HEK293 (cell line): ENCODE measurements around the gene EHD1.

Experiments
- CTCF ChIA-PET: fragments of 350-600 bp; formaldehyde crosslinking; extraction: SDS; loops from one replicate; lab custom pipeline; 2021; ENCODE audit warnings: antibody characterized with exemption; lab: Yijun Ruan, JAX
- POLR2A ChIA-PET: fragments of 300-600 bp; formaldehyde crosslinking; extraction: SDS; loops from one replicate; lab custom pipeline; 2020; ENCODE audit warnings: antibody characterized with exemption, inconsistent platforms; lab: Yijun Ruan, JAX
- H3K27ac ChIP-seq: fragments of 200-500 bp; sonication (Bioruptor generic); 2 replicates; pipeline ENCODE4 v1.5.1; 2014; ENCODE audit warnings: low read depth, low read length, control low read depth, inconsistent platforms; ENCODE audit errors: extremely low read depth
- H3K36me3 ChIP-seq, 2 experiments: fragments of 200-500 bp in 1 of 2; sonication (Bioruptor generic) in 1 of 2; 1 replicate in 1 of 2; 2 replicates in 1 of 2; pipeline ENCODE4 v1.5.1; 2014 to 2017; ENCODE audit warnings: inconsistent platforms in 2 of 2, low read length in 2 of 2; ENCODE audit not compliant: control insufficient read depth in 2 of 2, insufficient read depth in 1 of 2
- H3K4me1 ChIP-seq: fragments of 200-500 bp; sonication (Bioruptor generic); 2 replicates; pipeline ENCODE4 v1.5.1; 2014; ENCODE audit warnings: mild to moderate bottlenecking, low read length, inconsistent platforms; ENCODE audit not compliant: control insufficient read depth, insufficient read depth
- H3K4me3 ChIP-seq: 2 replicates; pipeline ENCODE4 v1.5.1; 2011; ENCODE audit warnings: low read depth, mild to moderate bottlenecking, control low read depth, low read length, moderate library complexity
- H3K9me3 ChIP-seq: fragments of 200-500 bp; sonication (Bioruptor generic); 2 replicates; pipeline ENCODE4 v1.5.1; 2014; ENCODE audit warnings: low read depth, low read length, inconsistent platforms; ENCODE audit not compliant: control insufficient read depth, insufficient read depth
- CTCF ChIP-seq: fragments of 450-650 bp; formaldehyde crosslinking; IDR thresholded peaks from 2 replicates; pipeline ENCODE4 v1.5.1; 2016; ENCODE audit warnings: missing biosample characterization, missing genetic modification characterization
- GLIS1 ChIP-seq: fragments of 450-650 bp; formaldehyde crosslinking; IDR thresholded peaks from 2 replicates; pipeline ENCODE4 v1.5.1; 2016; ENCODE audit warnings: missing biosample characterization, missing genetic modification characterization
- YY2 ChIP-seq: fragments of 450-650 bp; formaldehyde crosslinking; IDR thresholded peaks from 2 replicates; pipeline ENCODE4 v1.5.1; 2016; ENCODE audit warnings: missing biosample characterization, missing genetic modification characterization
- ZIC2 ChIP-seq: fragments of 450-650 bp; formaldehyde crosslinking; IDR thresholded peaks from 2 replicates; pipeline ENCODE4 v1.5.1; 2016; ENCODE audit warnings: missing biosample characterization, missing genetic modification characterization
- ZNF146 ChIP-seq: fragments of 450-650 bp; formaldehyde crosslinking; IDR thresholded peaks from 2 replicates; pipeline ENCODE4 v1.5.1; 2016; ENCODE audit warnings: missing biosample characterization, missing genetic modification characterization
- ZNF184 ChIP-seq: fragments of 450-650 bp; IDR thresholded peaks from 2 replicates; pipeline ENCODE4 v1.5.1; 2018; ENCODE audit warnings: missing biosample characterization, mild to moderate bottlenecking, missing genetic modification characterization
- ZNF2 ChIP-seq: fragments of 450-650 bp; formaldehyde crosslinking; IDR thresholded peaks from 2 replicates; pipeline ENCODE4 v1.5.1; 2016; ENCODE audit warnings: missing biosample characterization, missing genetic modification characterization
- ZNF404 ChIP-seq: fragments of 450-650 bp; formaldehyde crosslinking; IDR thresholded peaks from 2 replicates; pipeline ENCODE4 v1.5.1; 2017; ENCODE audit warnings: missing biosample characterization, missing genetic modification characterization
- ZNF426 ChIP-seq: fragments of 450-650 bp; formaldehyde crosslinking; IDR thresholded peaks from 2 replicates; pipeline ENCODE4 v1.5.1; 2017; ENCODE audit warnings: missing biosample characterization, missing genetic modification characterization, mild to moderate bottlenecking, inconsistent platforms, moderate library complexity
- ZNF600 ChIP-seq: fragments of 450-650 bp; formaldehyde crosslinking; IDR thresholded peaks from 2 replicates; pipeline ENCODE4 v1.5.1; 2016; ENCODE audit warnings: missing biosample characterization, missing genetic modification characterization
- ZNF701 ChIP-seq: fragments of 450-650 bp; formaldehyde crosslinking; IDR thresholded peaks from 2 replicates; pipeline ENCODE4 v1.5.1; 2016; ENCODE audit warnings: missing biosample characterization, missing genetic modification characterization
- ZNF747 ChIP-seq: fragments of 450-650 bp; formaldehyde crosslinking; IDR thresholded peaks from 2 replicates; pipeline ENCODE4 v1.5.1; 2016; ENCODE audit warnings: missing biosample characterization, missing genetic modification characterization
- ZNF792 ChIP-seq: fragments of 450-650 bp; formaldehyde crosslinking; IDR thresholded peaks from 2 replicates; pipeline ENCODE4 v1.5.1; 2016; ENCODE audit warnings: missing biosample characterization, missing genetic modification characterization
- ZSCAN30 ChIP-seq: fragments of 450-650 bp; IDR thresholded peaks from 2 replicates; pipeline ENCODE4 v1.5.1; 2018; ENCODE audit warnings: missing biosample characterization, mild to moderate bottlenecking, missing genetic modification characterization, moderate library complexity

The EHD1 gene

GRCh38 chr11:64868904-64869570, 9.4 kb downstream of the EHD1 start:
- Histone ChIP-seq H3K4me3 (no peak overlapping the region), H3K4me1 (no peaks in the 10 kb centered on the region), H3K36me3 (peaks cover 0 to 18% of the 10 kb centered on the region in 2 experiments; a peak in 1 of 3 replicates), H3K9me3 (no peaks in the 10 kb centered on the region), H3K27ac (no peak overlapping the region)
- CTCF ChIA-PET = interaction anchor here (0.5 to 3.7 kb wide), 7 partner anchors 8 to 516 kb away, joined by 3 to 22 read pairs (median 4); no protein-coding TSS in a partner anchor
- no peak for TF ChIP-seq ZNF747 (tag by site-specific recombination)
- TF ChIP-seq ZNF600 = peak; percentile 51; the same call in 1 of the 2 replicates
- no peak for TF ChIP-seq ZNF701 (tag by site-specific recombination)
- TF ChIP-seq ZIC2 (tag by site-specific recombination) = peak; percentile 67
- 0 out of 2 replicates have a peak, but pooled peaks have one; percentile 15 for TF ChIP-seq GLIS1 (tag by site-specific recombination)
- POLR2A ChIA-PET = interaction anchor here (1.5 kb wide), 1 partner anchor 9 kb away, joined by 4 read pairs; the partner anchor contains the start of gene EHD1

DNA sequence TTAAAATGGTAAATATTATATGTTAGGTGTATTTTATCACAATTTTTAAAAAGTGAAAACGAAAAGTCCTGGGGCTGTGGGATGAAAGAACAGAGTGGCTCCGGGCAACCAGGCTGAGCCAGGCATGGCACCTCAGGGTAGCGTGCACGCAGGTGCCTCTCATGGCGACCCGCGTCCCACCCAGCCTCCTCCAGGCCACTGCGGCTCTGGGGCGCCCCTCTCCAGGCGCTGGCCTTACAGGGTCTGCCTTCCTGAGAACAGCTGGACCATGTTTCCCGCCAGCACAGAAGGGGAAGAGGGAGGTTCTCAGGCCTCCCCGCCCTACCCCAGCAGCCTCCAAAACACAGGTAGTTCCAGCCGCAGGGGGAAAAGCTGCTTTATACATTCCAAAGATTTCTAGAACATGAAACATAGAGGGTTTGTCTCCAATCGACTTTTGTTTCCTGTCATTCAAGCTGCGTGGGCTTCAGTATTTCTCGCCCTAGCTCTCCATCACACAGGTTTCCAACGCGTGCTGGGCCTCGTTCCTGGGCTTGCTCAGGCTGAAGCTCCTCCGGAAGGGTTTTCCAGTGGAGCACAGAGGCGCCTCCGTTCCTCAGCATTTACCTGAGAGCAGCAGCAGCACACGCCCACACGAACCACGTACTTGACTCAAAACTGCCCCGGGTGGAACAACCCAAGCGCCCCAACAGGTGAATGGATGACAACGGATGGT, 10.5 kb downstream of the EHD1 start:
- Histone ChIP-seq H3K4me1 (no peaks in the 10 kb centered on the region), H3K27ac (no peak overlapping the region), H3K36me3 (peaks cover 0 to 12% of the 10 kb centered on the region in 2 experiments; a peak in 1 of 3 replicates), H3K4me3 (no peak overlapping the region), H3K9me3 (no peaks in the 10 kb centered on the region)
- TF ChIP-seq ZNF426 (tag by site-specific recombination) = no peak
- TF ChIP-seq YY2 (tag by site-specific recombination) = no peak
- TF ChIP-seq ZNF2 (tag by site-specific recombination) = no peak
- TF ChIP-seq ZNF404 (tag by site-specific recombination) = no peak
- TF ChIP-seq ZSCAN30 = no peak
- ChIA-PET CTCF (interaction anchor here (0.9 to 3.7 kb wide), 4 partner anchors 11 to 21 kb away, joined by 3 to 22 read pairs (median 9); partner anchors contain the start of gene EHD1), POLR2A (no interaction called here)

GRCh38 chr11:64866173-64866491, 12.3 kb downstream of the EHD1 start:
- POLR2A ChIA-PET = interaction anchor here (0.6 kb wide), 1 partner anchor 358 kb away, joined by 5 read pairs; no protein-coding TSS in a partner anchor
- Histone ChIP-seq H3K4me1 (no peaks in the 10 kb centered on the region), H3K27ac (no peak overlapping the region)
- TF ChIP-seq ZNF146 (0 out of 2 replicates have a peak, but pooled peaks have one; percentile 21), CTCF (tag by site-specific recombination) (no peak)
- TF ChIP-seq, all 188 proteins: peak for 1
- H3K36me3 ChIP-seq = no peaks in the 10 kb centered on the region
- no peaks in the 10 kb centered on the region for H3K9me3 ChIP-seq
- H3K4me3 ChIP-seq = no peak overlapping the region
- CTCF ChIA-PET = interaction anchor here (0.6 to 3.7 kb wide), 6 partner anchors 11 to 147 kb away, joined by 3 to 22 read pairs (median 4); partner anchors contain the start of gene EHD1

- ChIA-PET CTCF (interaction anchor here (0.9 to 3.7 kb wide), 5 partner anchors 12 to 147 kb away, joined by 4 to 22 read pairs (median 5); partner anchors contain the start of genes CDC42BPG and EHD1), POLR2A (interaction anchor here (0.6 kb wide), 1 partner anchor 358 kb away, joined by 5 read pairs; no protein-coding TSS in a partner anchor)
- Histone ChIP-seq H3K36me3 (no peaks in the 10 kb centered on the region), H3K9me3 (no peaks in the 10 kb centered on the region), H3K27ac (no peak overlapping the region), H3K4me1 (no peaks in the 10 kb centered on the region), H3K4me3 (no peak overlapping the region)
- TF ChIP-seq ZNF184 (tag by site-specific recombination) (peak; percentile 96), ZNF792 (tag by site-specific recombination) (no peak)
These were observed 12.9 kb downstream of the EHD1 start for GRCh38 chr11:64865286-64866172.
